Stomach (tissue), 9 donors: ENCODE measurements around the gene ITIH3. TPM values are rescaled to one million over a fixed set of nuclear protein-coding genes. Genes with fewer than 3 reads are reported as not detected.

Experiments used
- DNase-seq, 2 donors: peaks; one replicate each; pipeline versions ENCODE4 v3.0.0 to v3.0.0-alpha.2; 2013 to 2019
- H3K27ac ChIP-seq, 5 donors: fragments of 200-600 bp in 4 of 5; sonication (generic) in 4 of 5; one replicate each; pipeline ENCODE4 v1.5.1; 2013 to 2019; ENCODE audit warnings: mild to moderate bottlenecking in 1 of 5, moderate library complexity in 1 of 5
- H3K27me3 ChIP-seq, 3 donors: fragments of 200-600 bp; sonication (generic); one replicate each; pipeline ENCODE4 v1.5.1; 2017 to 2019; ENCODE audit warnings: mixed run types in 1 of 3
- H3K36me3 ChIP-seq, 4 donors: fragments of 200-600 bp; sonication (generic); 1 replicate in 3 of 4; 2 replicates in 1 of 4; pipeline ENCODE4 v1.5.1; 2016 to 2019
- H3K4me1 ChIP-seq, 4 donors: fragments of 200-600 bp; sonication (generic); one replicate each; pipeline ENCODE4 v1.5.1; 2016 to 2019
- H3K4me3 ChIP-seq, 4 donors: fragments of 200-600 bp; sonication (generic) in 3 of 4; one replicate each; pipeline ENCODE4 v1.5.1; 2016 to 2019; ENCODE audit warnings: mild to moderate bottlenecking in 1 of 4
- H3K9me3 ChIP-seq, 4 donors: fragments of 200-600 bp; sonication (generic); one replicate each; pipeline ENCODE4 v1.5.1; 2016 to 2019
- CTCF ChIP-seq, 7 experiments: fragments of 450-650 bp in 4 of 7; fragments of 200-600 bp in 3 of 7; sonication (generic) in 3 of 7; IDR thresholded peaks; one replicate each; pipeline ENCODE4 v1.5.1; 2016 to 2019; ENCODE audit warnings: antibody characterized with exemption in 7 of 7, control low read depth in 2 of 7, mild to moderate bottlenecking in 1 of 7
- EP300 ChIP-seq: sonication (generic); formaldehyde crosslinking; IDR thresholded peaks from one replicate; pipeline ENCODE4 v1.6.1; 2017; ENCODE audit warnings: antibody characterized with exemption
- POLR2A ChIP-seq, 4 donors: fragments of 450-650 bp; IDR thresholded peaks; one replicate each; pipeline ENCODE4 v1.6.1; 2016; ENCODE audit warnings: antibody characterized with exemption in 4 of 4, control low read depth in 2 of 4, mild to moderate bottlenecking in 1 of 4, moderate library complexity in 1 of 4
- POLR2AphosphoS5 ChIP-seq, 3 donors: sonication (generic); formaldehyde crosslinking; IDR thresholded peaks; one replicate each; pipeline ENCODE4 v1.6.1; 2016; ENCODE audit warnings: antibody characterized with exemption in 3 of 3
- WGBS, 5 donors: extraction: QIAGEN DNeasy Blood & Tissue Kit in 3 of 5; methylation state at CpG; one replicate each; pipeline versions ENCODE4 v1.1.5 to v1.1.7; 2013 to 2018; 5-methylcytosine and 5-hydroxymethylcytosine counted together
- intact Hi-C: fragments of 100-400 bp; cut with DNase I; formaldehyde crosslinking; loops from one replicate; pipeline ENCODE4 v1.15.1; 2023; ENCODE audit warnings: low total_unique reads
- polyA plus RNA-seq, 3 donors: library from polyadenylated mRNA; stranded (reverse); fragments of 200-250 nt; gene quantifications; one replicate each; pipeline ENCODE4 v1.2.3, GENCODE V29; 2013
- total RNA-seq, 5 donors: library from RNA; depleted of rRNA; stranded (reverse); fragments of >200 nt; gene quantifications; one replicate each; pipeline versions ENCODE4 v1.1.0 to v1.2.3, GENCODE V29; 2014 to 2016
- donor health status: healthy with polysubstance abuse.
- donor health status: Bipolar disorder and iron deficiency.
- donor health status: healthy.

The ITIH3 gene
- total and polyA plus RNA-seq, 8 donors, result 0.19 to 210 (median 6.4) TPM; not detected in 2

GRCh38 chr3:52779011-52779836 is 15.4 kb upstream of the ITIH3 start:
- TF ChIP-seq EP300, result no peak
- H3K27me3 ChIP-seq, result peaks cover 0 to 7% (median 0%) of the 10 kb centered on the region in 3 donors
- peak; percentile 9 to 17 for DNase-seq
- H3K4me3 ChIP-seq, result no peak overlapping the region
- intact Hi-C loops, result no loop called here
- WGBS, 5 donors, result 78 to 82% (median 80%) methylated on average over 10 to 11 of the region's 11 CpGs
- H3K9me3 ChIP-seq, result no peaks in the 10 kb centered on the region
- peaks cover 0 to 10% (median 0%) of the 10 kb centered on the region in 4 donors for H3K4me1 ChIP-seq
- no peak overlapping the region for H3K27ac ChIP-seq
- no peaks in the 10 kb centered on the region for H3K36me3 ChIP-seq

- intact Hi-C loops, result no loop called here
- Histone ChIP-seq H3K9me3 (no peaks in the 10 kb centered on the region), H3K27me3 (peaks cover 0 to 7% (median 0%) of the 10 kb centered on the region in 3 donors), H3K4me1 (peaks cover 0 to 9% (median 0%) of the 10 kb centered on the region in 4 donors), H3K4me3 (no peak overlapping the region), H3K27ac (no peak overlapping the region), H3K36me3 (no peaks in the 10 kb centered on the region)
- WGBS, 5 donors, result 82 to 94% (median 85%) methylated on average over 8 of the region's 8 CpGs
- TF ChIP-seq POLR2AphosphoS5 (IDR thresholded peaks at IDR 0.05) (no peak), CTCF (IDR thresholded peaks at IDR 0.05) (no peak), POLR2A (IDR thresholded peaks at IDR 0.05) (no peak), EP300 (no peak)
- peak in 1 of 2 donors; percentile 18 for DNase-seq
Measured at GRCh38 chr3:52779837-52780585, 14.6 kb upstream of the ITIH3 start.

GRCh38 chr3:52781741-52782140 is 12.9 kb upstream of the ITIH3 start:
- H3K27ac ChIP-seq, result no peak overlapping the region
- peaks cover 0 to 7% (median 0%) of the 10 kb centered on the region in 3 donors for H3K27me3 ChIP-seq
- no peak for DNase-seq
- TF ChIP-seq CTCF (IDR thresholded peaks at IDR 0.05), result no peak
- no peak for TF ChIP-seq POLR2AphosphoS5 (IDR thresholded peaks at IDR 0.05)
- no peak for TF ChIP-seq POLR2A (IDR thresholded peaks at IDR 0.05)
- H3K4me1 ChIP-seq, result no peaks in the 10 kb centered on the region
- H3K4me3 ChIP-seq, result no peak overlapping the region
- H3K9me3 ChIP-seq, result no peaks in the 10 kb centered on the region
- intact Hi-C loops, result no loop called here
- WGBS, 5 donors, result 35 to 57% (median 52%) methylated on average over 13 of the region's 13 CpGs
- no peaks in the 10 kb centered on the region for H3K36me3 ChIP-seq

GRCh38 chr3:52782412-52783210 is 12.0 kb upstream of the ITIH3 start:
- Histone ChIP-seq H3K27ac (no peak overlapping the region), H3K4me3 (no peak overlapping the region), H3K36me3 (no peaks in the 10 kb centered on the region), H3K27me3 (peaks cover 0 to 7% (median 0%) of the 10 kb centered on the region in 3 donors), H3K9me3 (no peaks in the 10 kb centered on the region), H3K4me1 (no peaks in the 10 kb centered on the region)
- WGBS, 5 donors, result 67 to 80% (median 77%) methylated on average over 11 to 12 of the region's 12 CpGs
- intact Hi-C loops, result no loop called here
- TF ChIP-seq CTCF (IDR thresholded peaks at IDR 0.05) (no peak), EP300 (no peak), POLR2AphosphoS5 (IDR thresholded peaks at IDR 0.05) (no peak), POLR2A (IDR thresholded peaks at IDR 0.05) (no peak)
- DNase-seq, result no peak
